Measurements from ENCODE around the gene OXCT1.

- TF ChIP-seq CTCF (IDR thresholded peaks at IDR 0.05; ENCODE audit: low read depth, low read length), result no peak
- no peak for TF ChIP-seq POLR2A (IDR thresholded peaks at IDR 0.05; ENCODE audit: extremely low read depth, insufficient read length)
- TF ChIP-seq MYC (IDR thresholded peaks at IDR 0.05; ENCODE audit: low read depth, low read length), result no peak
These were observed 8.6 kb upstream of the OXCT1 start for GRCh38 chr5:41878643-41879478.
